Activated naive CD4-positive, alpha-beta T cell (primary cell): ENCODE data around the gene ANO7.

Experiments used
- DNase-seq, 4 experiments: peaks; one replicate each; lab custom pipeline; 2025; lab: John Stamatoyannopoulos, UW

ANO7 gene

DNA sequence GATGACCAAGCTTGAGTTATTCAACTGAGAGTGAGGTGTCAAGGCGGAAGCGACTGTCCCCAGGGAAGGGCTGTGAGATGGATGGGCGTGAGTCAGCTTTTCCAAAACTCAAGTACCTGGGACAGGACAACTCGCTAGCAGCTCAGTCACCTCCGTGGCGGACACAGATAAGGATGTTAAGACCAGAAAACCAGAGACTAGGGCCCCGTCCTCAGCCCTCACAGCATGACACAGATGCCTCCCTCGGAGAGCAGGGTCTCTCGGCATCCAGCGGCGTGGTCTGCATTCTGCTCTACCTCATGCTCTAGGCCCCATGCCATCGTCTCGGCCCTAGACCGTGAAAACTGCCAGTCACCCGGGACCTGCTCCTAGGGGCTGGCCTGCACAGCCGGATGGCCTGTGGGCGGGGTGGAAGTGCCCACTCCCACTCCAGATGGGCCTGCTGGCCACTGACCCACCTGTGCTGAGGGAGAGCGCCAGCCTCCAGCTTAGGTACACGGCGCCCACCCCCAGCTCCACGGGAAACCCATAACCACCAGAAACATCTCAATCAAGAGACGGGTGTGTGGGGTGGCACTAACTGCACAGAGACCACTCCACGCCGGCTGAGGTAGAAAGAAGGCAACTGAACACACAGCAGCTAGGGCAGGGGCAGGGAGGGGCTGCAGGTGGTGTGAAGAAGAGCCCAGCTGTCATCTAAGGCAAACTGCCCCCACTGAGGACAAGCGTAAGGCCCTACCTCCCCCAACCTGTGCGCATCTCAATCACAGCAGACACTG is 39.8 kb downstream of the ANO7 start:
- no peak for DNase-seq

- DNase-seq, result no peak
Observed at GRCh38 chr2:241228860-241229516, 40.5 kb downstream of the ANO7 start.

- DNase-seq, result no peak
Observed at GRCh38 chr2:241229563-241230401, 41.3 kb downstream of the ANO7 start.

DNA sequence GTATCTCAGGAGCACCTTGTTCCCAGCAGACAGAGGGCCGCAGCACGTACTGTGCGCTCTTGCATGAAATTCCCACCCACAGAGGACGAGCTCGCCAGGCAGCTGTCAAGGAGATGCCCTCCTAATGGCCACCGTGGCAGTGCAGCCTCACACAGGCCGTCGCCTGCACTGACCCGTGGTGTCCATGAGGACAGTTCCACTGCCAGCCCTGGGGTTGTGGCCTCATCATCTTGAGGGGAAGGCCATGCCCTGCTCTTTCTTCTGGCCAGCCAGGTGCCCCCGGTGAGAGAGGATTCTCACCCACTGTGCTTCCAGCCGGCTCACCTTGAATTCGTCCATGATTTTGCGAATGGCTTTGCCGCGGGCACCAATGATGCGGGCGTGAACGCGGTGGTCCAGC is 42.0 kb downstream of the ANO7 start:
- no peak for DNase-seq

DNA sequence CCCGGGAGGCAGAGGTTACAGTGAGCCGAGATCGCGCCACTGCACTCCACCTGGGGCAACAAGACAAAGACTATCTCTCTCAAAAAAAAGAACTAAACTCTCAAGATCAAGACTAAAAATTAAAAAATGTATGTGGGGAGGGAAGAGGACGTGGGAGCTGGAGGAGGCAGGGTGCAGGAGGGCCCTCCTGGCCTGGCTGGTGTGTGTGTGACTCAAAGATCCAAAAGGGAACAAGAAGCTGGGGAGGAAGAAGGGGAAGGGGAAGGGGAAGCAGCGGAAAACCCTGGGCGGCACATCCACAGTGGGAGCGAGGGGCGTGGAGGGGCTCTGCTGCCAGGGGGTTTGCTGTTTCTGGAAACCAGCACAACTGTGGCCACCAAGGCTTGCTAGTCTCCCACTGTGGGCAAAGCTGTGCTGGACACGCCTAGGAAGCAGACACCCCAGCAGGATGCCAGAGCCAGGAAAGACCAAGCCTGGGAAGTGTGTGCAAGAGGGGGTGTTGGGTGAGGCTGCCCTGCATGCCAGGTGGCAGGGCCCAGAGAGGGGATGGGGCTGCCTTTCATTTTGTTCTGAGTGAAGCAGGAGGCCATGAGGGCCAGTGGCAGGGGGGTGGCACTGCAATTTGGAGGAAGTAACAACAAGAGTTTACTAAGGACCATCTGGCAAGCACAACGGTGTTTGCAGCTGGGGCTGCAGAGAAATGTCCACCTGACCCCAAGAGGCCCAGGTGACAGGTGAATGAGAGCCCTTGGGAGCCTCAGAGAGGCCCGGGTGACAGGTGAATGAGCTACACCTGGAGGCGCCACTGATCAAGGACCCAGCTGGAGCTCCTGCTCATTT is 44.5 kb downstream of the ANO7 start:
- DNase-seq, result no peak

DNA sequence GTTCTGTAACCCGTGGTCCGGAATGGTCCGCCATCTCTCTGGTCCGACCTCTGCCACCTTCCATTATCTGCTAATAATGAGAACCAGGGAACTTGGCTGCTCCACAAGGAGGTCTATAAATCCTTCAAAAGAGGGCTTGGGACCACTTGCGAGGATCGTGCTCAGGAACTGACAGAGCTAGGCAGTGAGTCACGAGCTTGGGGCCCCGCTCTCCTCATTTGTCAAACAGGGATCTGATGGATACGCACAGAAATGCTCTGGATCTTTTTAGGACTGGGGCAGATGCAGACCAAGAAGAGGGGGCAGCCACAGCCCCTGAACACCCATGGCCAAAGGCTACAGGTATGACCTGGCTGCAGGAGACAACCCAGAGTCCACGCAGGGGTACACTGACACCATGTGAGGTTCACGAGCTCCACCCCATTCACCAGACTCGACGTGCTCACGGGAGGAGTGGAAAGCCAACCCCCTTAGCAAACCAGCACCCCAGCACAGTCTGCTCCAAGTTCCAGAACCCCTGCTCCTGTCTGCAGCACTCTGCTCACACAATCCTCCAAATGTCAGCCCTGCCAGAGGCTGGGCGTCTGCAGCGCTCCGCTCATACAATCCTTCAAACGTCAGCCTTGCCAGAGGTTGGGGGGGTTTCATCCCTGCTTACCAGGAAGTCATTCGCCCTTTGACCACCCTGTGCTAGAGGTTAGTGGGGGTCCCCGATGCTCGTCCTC is 45.8 kb downstream of the ANO7 start:
- DNase-seq, result no peak

DNA sequence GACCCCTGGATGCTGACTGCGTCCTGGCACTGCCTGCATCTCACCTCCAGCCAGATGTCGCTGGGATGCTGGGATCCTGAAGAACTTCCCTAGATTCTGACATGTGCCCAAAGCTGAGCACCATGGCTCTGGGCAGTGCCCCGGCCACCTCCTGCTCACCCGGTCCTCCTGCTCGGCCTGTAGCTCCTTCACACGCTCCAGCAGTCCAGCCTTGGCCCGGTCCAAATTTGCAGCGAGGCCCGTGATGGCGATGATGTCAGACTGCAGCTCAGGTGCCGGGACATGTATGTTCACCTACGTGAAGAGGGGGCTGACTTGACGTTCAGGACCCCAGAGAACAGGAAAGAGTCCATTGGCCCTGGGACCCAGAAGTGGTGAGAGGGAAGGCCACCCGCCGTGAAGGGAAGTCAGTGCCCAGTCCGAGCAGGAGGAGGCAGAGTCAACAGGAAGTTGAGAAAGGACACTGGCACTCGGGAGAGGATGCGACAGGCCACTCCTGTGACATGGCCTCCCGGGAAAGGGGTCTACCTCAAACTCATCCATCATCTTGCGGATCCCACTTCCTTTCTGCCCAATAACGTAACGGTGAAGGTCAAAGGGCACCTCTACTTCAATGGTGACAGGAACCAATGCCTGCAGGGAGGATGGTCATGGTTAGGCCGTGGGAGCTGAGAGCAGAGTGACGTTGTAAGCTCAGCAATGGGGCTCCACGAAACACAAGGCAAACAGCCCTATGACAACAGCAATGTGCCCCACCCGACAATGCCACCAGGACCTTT is 46.7 kb downstream of the ANO7 start:
- no peak for DNase-seq

GRCh38 chr2:241235859-241236593 is 47.5 kb downstream of the ANO7 start:
- DNase-seq, result no peak

DNA sequence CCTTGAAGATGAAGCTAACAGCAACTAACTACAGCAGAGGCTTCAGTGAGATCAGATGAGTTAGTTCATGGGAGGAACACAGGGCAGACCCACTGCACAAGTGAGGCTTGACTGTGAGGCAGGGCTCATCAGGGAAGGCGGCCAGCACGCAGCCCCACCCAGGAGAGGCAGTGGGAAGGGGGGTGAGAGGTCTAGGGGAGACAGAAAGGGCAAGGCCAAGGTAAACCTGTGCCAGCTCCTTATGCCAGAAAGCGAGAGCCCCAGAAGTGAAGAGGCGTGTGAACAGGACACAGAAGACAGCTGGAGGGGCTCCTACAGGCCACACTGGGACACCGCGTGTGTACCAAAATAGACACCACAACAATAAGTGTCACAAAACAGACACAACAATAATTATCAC is 48.6 kb downstream of the ANO7 start:
- no peak for DNase-seq

GRCh38 chr2:241237949-241238371 is 49.5 kb downstream of the ANO7 start:
- DNase-seq, result no peak

DNA sequence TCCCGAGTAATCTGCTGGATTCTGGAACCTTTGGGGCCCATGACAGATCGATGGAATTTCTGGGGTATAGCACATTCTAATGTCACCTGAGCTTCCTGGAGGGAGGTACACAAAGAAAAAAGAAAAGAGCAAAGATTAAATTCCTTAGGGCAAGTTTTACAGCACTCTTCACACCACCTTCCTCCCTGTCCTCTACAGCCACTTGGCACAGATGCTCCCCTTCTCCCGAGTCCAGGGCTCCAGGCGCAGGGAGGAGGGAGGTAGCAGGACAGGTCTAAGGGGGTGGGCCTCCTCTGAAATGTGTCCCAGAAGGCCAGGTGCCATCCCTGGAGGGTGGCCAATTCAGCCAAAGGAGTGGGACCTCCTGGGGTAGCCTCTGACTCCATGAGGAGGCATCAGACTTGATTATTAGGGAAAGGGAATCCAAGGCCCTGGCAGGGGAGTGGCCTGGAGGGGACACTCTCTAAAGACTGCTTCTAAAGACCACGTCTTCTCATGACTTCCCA is 50.3 kb downstream of the ANO7 start:
- no peak for DNase-seq

DNA sequence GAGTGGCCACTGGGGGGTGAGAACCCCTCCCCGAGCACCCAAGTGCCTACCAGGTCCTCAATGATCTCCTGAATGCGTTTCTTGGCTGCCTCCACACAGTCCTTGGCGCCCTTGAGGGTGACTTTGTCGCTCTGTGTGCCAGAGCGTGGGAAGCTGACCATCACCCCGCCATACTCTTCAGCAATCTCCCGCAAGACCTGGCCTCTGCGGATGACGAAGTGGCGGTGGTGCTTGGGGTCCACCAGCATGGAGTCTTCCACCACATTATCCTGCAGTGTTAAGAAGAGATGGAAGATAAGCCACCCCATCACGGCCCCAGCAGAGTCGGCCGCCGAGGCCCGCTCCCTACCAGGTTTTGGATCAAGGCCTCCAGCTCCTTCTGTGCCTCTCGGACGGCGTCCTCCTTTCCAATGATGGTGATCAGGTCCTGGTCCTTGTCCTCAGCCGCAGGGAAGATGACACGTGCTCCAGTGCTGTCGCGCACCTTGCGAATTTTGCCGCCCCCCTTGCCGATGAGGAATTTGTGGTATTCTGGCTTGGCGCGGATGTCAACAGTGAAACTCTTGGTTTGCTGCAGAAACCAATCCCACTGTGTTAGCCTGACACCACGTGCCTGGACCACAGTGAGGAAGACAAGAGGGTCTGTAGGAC is 51.2 kb downstream of the ANO7 start:
- DNase-seq, result no peak

DNA sequence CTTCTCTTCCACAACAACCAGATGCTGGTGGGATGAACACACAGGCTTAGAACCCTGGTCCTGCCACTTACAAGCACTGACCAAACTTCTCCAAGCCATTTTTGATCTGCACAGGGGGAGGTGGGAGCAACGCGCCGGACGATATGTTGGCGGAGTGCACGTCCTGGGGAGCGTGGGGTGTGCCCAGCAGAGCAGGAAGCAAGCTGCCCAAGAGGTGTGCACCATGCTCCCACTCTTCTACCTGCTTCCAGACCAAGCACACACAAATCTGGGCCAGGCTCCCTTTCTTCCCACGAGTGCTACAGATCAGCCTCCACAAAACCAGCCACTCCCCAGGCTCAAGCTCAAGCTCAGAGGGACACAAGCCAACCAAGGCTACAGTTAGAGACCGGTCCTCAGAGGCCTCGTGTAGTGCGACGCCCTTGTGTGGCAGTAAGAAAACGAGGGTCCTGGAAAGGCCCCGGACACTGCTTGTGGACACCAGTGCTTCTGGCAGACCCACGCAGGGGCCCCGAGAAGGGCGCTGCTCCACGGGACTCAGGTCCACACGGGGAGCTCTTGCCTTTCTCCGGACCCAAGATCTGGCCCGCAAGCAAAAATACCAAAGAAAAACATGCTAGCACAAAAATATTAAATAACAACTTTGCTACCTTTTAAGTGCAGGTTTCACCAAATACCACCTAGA is 52.0 kb downstream of the ANO7 start:
- no peak for DNase-seq

DNA sequence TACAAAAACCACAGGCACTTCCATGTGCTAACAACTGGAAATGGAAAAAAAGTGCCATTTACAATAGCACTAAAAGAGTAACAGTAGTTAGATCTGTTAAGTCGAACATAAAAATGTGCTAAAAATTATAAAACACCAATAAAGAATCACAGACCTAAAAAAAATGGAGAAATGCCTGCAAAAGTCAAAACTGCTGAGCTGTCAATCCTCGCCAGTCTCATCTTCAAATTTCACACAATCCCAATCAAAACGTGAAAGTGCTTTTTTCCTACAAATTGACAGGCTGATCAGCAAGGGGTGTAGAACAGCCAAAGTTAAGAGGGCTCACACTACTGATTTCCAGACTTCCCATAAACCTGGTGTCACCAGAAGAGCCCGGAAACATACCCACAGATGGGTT is 53.2 kb downstream of the ANO7 start:
- DNase-seq, result no peak

DNA sequence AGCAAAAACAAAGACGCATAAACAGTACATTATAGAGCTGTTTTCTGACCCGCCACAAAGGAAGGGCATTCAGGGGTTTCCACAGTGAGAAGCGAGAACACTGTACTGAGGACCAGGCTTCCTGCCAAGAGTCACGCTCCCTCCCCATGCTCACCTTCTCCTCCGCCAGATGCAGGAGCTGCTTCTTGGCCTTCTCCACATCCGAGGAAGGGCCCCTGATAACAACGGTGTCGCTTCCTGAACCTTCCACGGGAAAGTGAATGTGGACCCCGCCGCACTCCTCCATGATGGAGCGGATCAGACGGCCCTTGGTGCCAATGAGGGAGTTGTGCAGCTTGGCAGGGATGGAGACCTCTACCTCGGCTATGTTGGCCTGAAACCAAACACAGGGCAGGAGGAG is 53.8 kb downstream of the ANO7 start:
- no peak for DNase-seq

DNA sequence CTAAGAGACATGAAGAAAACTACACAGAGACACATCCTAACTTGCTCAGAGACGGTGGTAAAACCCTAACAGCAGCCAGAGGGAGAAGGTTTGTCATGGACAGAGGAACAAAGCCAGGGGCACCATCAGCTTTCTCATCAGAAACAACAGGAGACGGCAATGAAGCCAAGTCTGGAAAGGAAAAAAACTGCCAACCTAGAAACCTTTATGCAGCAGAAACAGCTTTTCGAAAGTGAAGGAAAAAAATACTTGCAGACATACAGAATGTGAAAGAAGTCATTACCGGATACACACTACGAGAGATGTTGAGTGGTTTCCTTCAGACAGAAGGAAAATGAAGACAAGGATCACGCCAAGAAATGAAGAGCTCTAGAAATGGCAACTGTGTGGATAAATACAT is 55.9 kb downstream of the ANO7 start:
- DNase-seq, result no peak

DNA sequence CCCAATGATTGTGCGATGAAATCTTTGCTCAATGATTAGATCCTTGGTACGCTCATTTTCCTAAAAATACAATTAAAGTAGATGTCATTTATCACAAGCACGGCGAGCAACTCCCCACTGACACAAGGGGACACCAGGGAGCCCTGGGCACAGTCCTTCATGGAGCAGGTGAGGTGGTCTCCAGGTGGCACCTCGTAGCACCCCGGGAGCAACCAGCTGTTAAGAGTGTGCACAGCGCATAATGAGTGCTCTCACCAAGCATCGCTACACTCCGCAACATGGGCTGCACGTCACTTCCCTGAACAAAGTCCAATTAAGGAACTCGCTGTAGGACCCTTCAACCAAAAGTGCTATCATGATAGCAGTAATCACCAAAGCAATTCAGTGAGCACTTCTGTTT is 59.8 kb downstream of the ANO7 start:
- DNase-seq, result no peak

DNA sequence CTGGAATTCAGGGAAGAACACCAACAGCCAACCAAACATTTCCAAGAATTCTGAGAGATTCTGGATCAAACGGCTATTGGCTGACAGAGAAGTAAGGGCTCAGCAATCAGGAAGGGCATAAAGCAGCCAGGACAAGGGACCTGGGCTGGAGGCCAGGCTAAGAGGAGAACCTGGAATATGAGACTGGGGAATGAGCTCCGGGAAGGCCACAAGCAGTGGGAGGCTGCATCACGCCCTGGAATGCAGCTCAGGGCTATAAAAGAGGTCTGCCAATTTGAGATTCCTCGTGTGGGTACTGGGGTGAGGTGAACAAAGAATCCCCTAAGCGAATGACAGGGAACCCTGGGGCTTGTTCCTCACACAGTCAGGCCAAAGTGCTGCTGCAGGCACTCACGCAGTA is 60.4 kb downstream of the ANO7 start:
- DNase-seq, result no peak
